PC-3 (cell line): ENCODE results near the gene ACOT11. TPM values are rescaled to one million over a fixed set of nuclear protein-coding genes. Genes with fewer than 3 reads are reported as not detected.

Source experiments
- ATAC-seq: fragments of 200-7000 bp; cut with Tn5 transposase; 2 replicates; pipeline ENCODE4 v1.9.1; 2020; ENCODE audit warnings: mild to moderate bottlenecking, moderate library complexity
- BruUV-seq: library from RNA; stranded (reverse); fragments of 400-500 nt; replicated peaks from 2 replicates; lab custom pipeline; 2021; lab: Mats Ljungman, UMichigan
- CTCF ChIA-PET: fragments of 300-600 bp; sonication (Branson Sonifier 250); formaldehyde crosslinking; loops from one replicate; lab custom pipeline; 2022; ENCODE audit warnings: antibody characterized with exemption; lab: Charles Lee
- POLR2A ChIA-PET: fragments of 300-600 bp; sonication (Branson Sonifier 250); formaldehyde crosslinking; loops from one replicate; lab custom pipeline; 2022; ENCODE audit warnings: antibody characterized with exemption; ENCODE audit not compliant: unreplicated experiment; lab: Charles Lee
- DNase-seq: peaks from one replicate; pipeline ENCODE4 v3.0.0-alpha.2; 2015
- H2AFZ ChIP-seq: fragments of 300-600 bp; sonication (generic); 2 replicates; pipeline ENCODE4 v1.6.0; 2016; ENCODE audit warnings: antibody characterized with exemption, low read length
- H3F3A ChIP-seq: fragments of 300-600 bp; sonication (generic); one replicate; pipeline ENCODE4 v1.6.0; 2017; ENCODE audit warnings: antibody characterized with exemption, low read length, control low read depth, mild to moderate bottlenecking; ENCODE audit not compliant: unreplicated experiment
- H3K27ac ChIP-seq: fragments of 300-600 bp; sonication (generic); 2 replicates; pipeline ENCODE4 v1.5.1; 2016; ENCODE audit warnings: mild to moderate bottlenecking, low read length
- H3K27me3 ChIP-seq: fragments of 300-600 bp; sonication (generic); 2 replicates; pipeline ENCODE4 v1.6.1; 2016; ENCODE audit warnings: low read length, mixed read lengths
- H3K36me3 ChIP-seq: fragments of 300-600 bp; sonication (generic); 2 replicates; pipeline ENCODE4 v1.6.1; 2016; ENCODE audit warnings: low read depth, mixed run types, low read length, mixed read lengths
- H3K4me1 ChIP-seq: fragments of 300-600 bp; sonication (generic); 2 replicates; pipeline ENCODE4 v1.5.1; 2016; ENCODE audit warnings: low read length; ENCODE audit not compliant: insufficient read depth
- H3K4me2 ChIP-seq: fragments of 300-600 bp; sonication (generic); 2 replicates; pipeline ENCODE4 v1.6.0; 2016; ENCODE audit warnings: low read length
- H3K4me3 ChIP-seq: fragments of 300-600 bp; sonication (generic); 2 replicates; pipeline ENCODE4 v1.5.1; 2016; ENCODE audit warnings: mild to moderate bottlenecking, low read length, mixed read lengths
- H3K79me2 ChIP-seq: fragments of 300-600 bp; sonication (generic); 2 replicates; pipeline ENCODE4 v1.6.1; 2017; ENCODE audit warnings: low read length, mixed read lengths
- H3K9ac ChIP-seq: fragments of 300-600 bp; sonication (generic); 2 replicates; pipeline ENCODE4 v1.6.0; 2016; ENCODE audit warnings: mild to moderate bottlenecking, low read length
- H3K9me2 ChIP-seq: fragments of 300-600 bp; sonication (generic); replicated peaks from 2 replicates; pipeline ENCODE4 v1.6.1; 2016; ENCODE audit warnings: mixed run types, low read length, mixed read lengths
- H3K9me3 ChIP-seq: fragments of 300-600 bp; sonication (generic); 2 replicates; pipeline ENCODE4 v1.6.1; 2016; ENCODE audit warnings: low read length, mixed read lengths
- H4K20me1 ChIP-seq: fragments of 300-600 bp; sonication (generic); 2 replicates; pipeline ENCODE4 v1.6.1; 2016; ENCODE audit warnings: low read length, mixed read lengths
- CTCF ChIP-seq: fragments of 300-600 bp; sonication (generic); conservative IDR thresholded peaks from 2 replicates; pipeline ENCODE4 v1.5.1; 2017; ENCODE audit warnings: antibody characterized with exemption, low read depth, mild to moderate bottlenecking, low read length
- EZH2 ChIP-seq: fragments of 300-600 bp; sonication (generic); IDR thresholded peaks from one replicate; pipeline ENCODE4 v1.6.1; 2017; ENCODE audit warnings: antibody characterized with exemption, mild to moderate bottlenecking, low read length; ENCODE audit not compliant: unreplicated experiment
- EZH2phosphoT487 ChIP-seq: fragments of 300-600 bp; sonication (generic); IDR thresholded peaks from 2 replicates; pipeline ENCODE4 v1.6.1; 2018; ENCODE audit warnings: mild to moderate bottlenecking, antibody characterized with exemption, low read length, borderline replicate concordance
- intact Hi-C: fragments of 100-400 bp; cut with micrococcal nuclease; formaldehyde crosslinking; loops from 2 replicates; pipeline ENCODE4 v1.9.0; 2023
- total RNA-seq: library from RNA; depleted of rRNA; stranded (reverse); fragments of >200 nt; gene quantifications from 2 replicates; pipeline ENCODE4 v1.2.3, GENCODE V29; 2014

Gene ACOT11
- total RNA-seq, 1 experiment from 2014 or later = 5.0 TPM

GRCh38 chr1:54569339-54569738 lies 21.3 kb downstream of the ACOT11 start:
- Histone ChIP-seq H3K79me2 (no peaks in the 10 kb centered on the region), H2AFZ (no peak overlapping the region), H3K36me3 (no peaks in the 10 kb centered on the region), H3K9ac (no peak overlapping the region), H3K27ac (no peak overlapping the region), H4K20me1 (no peaks in the 10 kb centered on the region), H3K9me2 (no peaks in the 10 kb centered on the region), H3K4me3 (no peak overlapping the region), H3K4me2 (no peak overlapping the region), H3K9me3 (no peaks in the 10 kb centered on the region), H3K27me3 (no peaks in the 10 kb centered on the region), H3F3A (no peaks in the 10 kb centered on the region), H3K4me1 (peaks cover 28% of the 10 kb centered on the region)
- TF ChIP-seq EZH2phosphoT487 (no peak), EZH2 (no peak), CTCF (no peak)
- DNase-seq = peak; percentile 14
- CTCF ChIA-PET = no interaction called here
- no TSS peak for BruUV-seq
- intact Hi-C loops = no loop called here
- POLR2A ChIA-PET = no interaction called here
- no peak for ATAC-seq

GRCh38 chr1:54570161-54570560 lies 22.1 kb downstream of the ACOT11 start:
- Histone ChIP-seq H3K9me2 (no peaks in the 10 kb centered on the region), H3K9me3 (no peaks in the 10 kb centered on the region), H3K27ac (no peak overlapping the region), H3K27me3 (no peaks in the 10 kb centered on the region), H3K36me3 (no peaks in the 10 kb centered on the region), H4K20me1 (no peaks in the 10 kb centered on the region), H3K4me1 (peaks cover 20% of the 10 kb centered on the region), H3F3A (no peaks in the 10 kb centered on the region), H3K4me2 (no peak overlapping the region), H3K4me3 (no peak overlapping the region), H3K9ac (no peak overlapping the region), H3K79me2 (no peaks in the 10 kb centered on the region), H2AFZ (no peak overlapping the region)
- CTCF ChIA-PET = no interaction called here
- no peak for ATAC-seq
- TF ChIP-seq EZH2phosphoT487 = no peak
- TF ChIP-seq EZH2 = no peak
- TF ChIP-seq CTCF = no peak
- no peak for DNase-seq
- no TSS peak for BruUV-seq
- POLR2A ChIA-PET = no interaction called here
- intact Hi-C loops = no loop called here

GRCh38 chr1:54571326-54571725 lies 23.3 kb downstream of the ACOT11 start:
- Histone ChIP-seq H3K27me3 (no peaks in the 10 kb centered on the region), H3K9ac (no peak overlapping the region), H3K27ac (no peak overlapping the region), H3K79me2 (no peaks in the 10 kb centered on the region), H3K4me3 (no peak overlapping the region), H3K4me2 (no peak overlapping the region), H3K4me1 (peaks cover 11% of the 10 kb centered on the region), H2AFZ (no peak overlapping the region), H3F3A (no peaks in the 10 kb centered on the region), H3K9me2 (no peaks in the 10 kb centered on the region), H3K9me3 (no peaks in the 10 kb centered on the region), H3K36me3 (no peaks in the 10 kb centered on the region), H4K20me1 (no peaks in the 10 kb centered on the region)
- ChIA-PET POLR2A (interaction anchor here (0.6 kb wide), 1 partner anchor 17 kb away, joined by 9 read pairs; no protein-coding TSS in a partner anchor), CTCF (no interaction called here)
- DNase-seq = no peak
- no TSS peak for BruUV-seq
- ATAC-seq = no peak
- intact Hi-C loops = no loop called here
- TF ChIP-seq CTCF (no peak), EZH2phosphoT487 (no peak)
